Measurements from ENCODE around the gene KCTD13.

The KCTD13 gene

GRCh38 chr16:29908719-29909220 is 17.3 kb downstream of the KCTD13 start:
- Histone ChIP-seq H3K9me3 (ENCODE audit: control insufficient read depth, low read length) (no peaks in the 10 kb centered on the region), H2AFZ (no peak overlapping the region), H3K27ac (no peak overlapping the region), H3K4me3 (ENCODE audit: low read depth, low read length) (no peak overlapping the region), H3K36me3 (ENCODE audit: control insufficient read depth, insufficient read depth, low read length) (no peaks in the 10 kb centered on the region), H3K79me2 (no peaks in the 10 kb centered on the region), H3K9ac (no peak overlapping the region), H3K4me1 (peaks cover 4% of the 10 kb centered on the region), H3K4me2 (ENCODE audit: low read length) (no peak overlapping the region), H3K27me3 (ENCODE audit: control insufficient read depth, insufficient read depth, low read length) (no peaks in the 10 kb centered on the region)
- TF ChIP-seq, protein P1, sequence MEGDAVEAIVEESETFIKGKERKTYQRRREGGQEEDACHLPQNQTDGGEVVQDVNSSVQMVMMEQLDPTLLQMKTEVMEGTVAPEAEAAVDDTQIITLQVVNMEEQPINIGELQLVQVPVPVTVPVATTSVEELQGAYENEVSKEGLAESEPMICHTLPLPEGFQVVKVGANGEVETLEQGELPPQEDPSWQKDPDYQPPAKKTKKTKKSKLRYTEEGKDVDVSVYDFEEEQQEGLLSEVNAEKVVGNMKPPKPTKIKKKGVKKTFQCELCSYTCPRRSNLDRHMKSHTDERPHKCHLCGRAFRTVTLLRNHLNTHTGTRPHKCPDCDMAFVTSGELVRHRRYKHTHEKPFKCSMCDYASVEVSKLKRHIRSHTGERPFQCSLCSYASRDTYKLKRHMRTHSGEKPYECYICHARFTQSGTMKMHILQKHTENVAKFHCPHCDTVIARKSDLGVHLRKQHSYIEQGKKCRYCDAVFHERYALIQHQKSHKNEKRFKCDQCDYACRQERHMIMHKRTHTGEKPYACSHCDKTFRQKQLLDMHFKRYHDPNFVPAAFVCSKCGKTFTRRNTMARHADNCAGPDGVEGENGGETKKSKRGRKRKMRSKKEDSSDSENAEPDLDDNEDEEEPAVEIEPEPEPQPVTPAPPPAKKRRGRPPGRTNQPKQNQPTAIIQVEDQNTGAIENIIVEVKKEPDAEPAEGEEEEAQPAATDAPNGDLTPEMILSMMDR (IDR thresholded peaks at IDR 0.05), result no peak

DNA sequence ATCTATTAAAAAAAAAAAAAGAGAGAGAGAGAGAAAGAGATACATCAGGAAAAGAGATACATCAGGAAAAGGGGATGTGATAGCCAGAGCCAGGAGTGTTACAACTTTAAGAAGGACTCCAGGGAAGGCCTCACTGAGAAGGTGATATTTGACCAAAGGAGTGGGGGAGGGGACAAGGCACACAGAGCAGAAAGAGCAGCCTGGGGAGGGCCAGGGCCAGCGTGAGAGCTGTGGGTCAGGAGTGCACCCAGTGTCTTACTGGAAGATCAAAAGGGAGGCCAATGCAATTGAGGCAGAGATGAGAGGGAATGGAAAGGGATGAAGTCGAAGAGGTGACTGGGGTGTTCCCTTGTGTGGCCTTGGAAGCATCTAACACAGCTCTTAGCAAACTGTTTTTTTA is 18.1 kb downstream of the KCTD13 start:
- no peak overlapping the region for H2AFZ ChIP-seq
- H3K9me3 ChIP-seq (ENCODE audit: control insufficient read depth, low read length), result no peaks in the 10 kb centered on the region
- peaks cover 4% of the 10 kb centered on the region for H3K4me1 ChIP-seq
- no peaks in the 10 kb centered on the region for H3K36me3 ChIP-seq (ENCODE audit: control insufficient read depth, insufficient read depth, low read length)
- no peak overlapping the region for H3K4me2 ChIP-seq (ENCODE audit: low read length)
- no peak overlapping the region for H3K27ac ChIP-seq
- H3K79me2 ChIP-seq, result no peaks in the 10 kb centered on the region
- no peak overlapping the region for H3K9ac ChIP-seq
- no peak overlapping the region for H3K4me3 ChIP-seq (ENCODE audit: low read depth, low read length)
- H3K27me3 ChIP-seq (ENCODE audit: control insufficient read depth, insufficient read depth, low read length), result no peaks in the 10 kb centered on the region
- TF ChIP-seq, protein P1 (IDR thresholded peaks at IDR 0.05), result no peak

DNA sequence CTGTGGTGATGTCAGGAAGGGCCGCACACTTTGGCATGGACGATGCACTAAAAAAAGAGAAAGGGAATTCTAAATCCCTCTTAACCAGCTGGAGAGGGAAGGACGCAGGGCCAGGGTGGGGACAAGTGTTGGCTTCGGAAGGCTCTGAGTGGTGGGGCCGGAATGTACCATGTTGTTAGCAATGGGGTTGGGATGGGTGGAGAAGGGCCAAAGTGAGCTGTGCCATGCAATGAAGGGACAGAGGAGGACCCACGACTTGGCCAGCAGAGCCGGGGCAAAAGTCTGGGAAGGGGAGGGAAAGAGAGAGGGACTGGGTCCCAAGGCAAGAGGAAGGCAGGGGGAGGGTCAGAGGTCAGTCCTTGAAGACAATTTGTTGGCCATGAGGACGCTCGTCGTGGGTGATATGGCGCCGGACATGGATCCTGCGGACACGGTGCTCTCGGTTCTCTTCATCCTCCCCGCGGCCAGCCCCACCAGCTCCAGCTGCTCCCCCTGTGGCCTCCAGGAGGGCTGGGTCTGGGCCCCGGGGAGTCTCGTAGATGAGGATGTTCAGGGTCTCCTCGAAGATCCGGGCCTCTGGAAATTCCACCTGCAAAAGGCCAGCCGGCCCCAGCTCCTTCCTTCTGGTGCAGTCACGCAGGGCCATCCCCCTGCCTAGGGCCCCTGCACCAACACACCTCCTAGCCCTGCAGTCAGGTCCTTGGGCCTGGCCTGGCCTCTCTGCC is 19.3 kb downstream of the KCTD13 start:
- H3K4me2 ChIP-seq (ENCODE audit: low read length), result no peak overlapping the region
- H3K9me3 ChIP-seq (ENCODE audit: control insufficient read depth, low read length), result no peaks in the 10 kb centered on the region
- H3K36me3 ChIP-seq (ENCODE audit: control insufficient read depth, insufficient read depth, low read length), result no peaks in the 10 kb centered on the region
- no peaks in the 10 kb centered on the region for H3K79me2 ChIP-seq
- H3K9ac ChIP-seq, result no peak overlapping the region
- no peak overlapping the region for H2AFZ ChIP-seq
- no peak overlapping the region for H3K4me3 ChIP-seq (ENCODE audit: low read depth, low read length)
- TF ChIP-seq, protein P1 (IDR thresholded peaks at IDR 0.05), result no peak
- H3K27me3 ChIP-seq (ENCODE audit: control insufficient read depth, insufficient read depth, low read length), result no peaks in the 10 kb centered on the region
- H3K27ac ChIP-seq, result no peak overlapping the region
- H3K4me1 ChIP-seq, result no peaks in the 10 kb centered on the region

- H3K36me3 ChIP-seq (ENCODE audit: control insufficient read depth, insufficient read depth, low read length), result no peaks in the 10 kb centered on the region
- no peaks in the 10 kb centered on the region for H3K79me2 ChIP-seq
- H3K4me1 ChIP-seq, result no peaks in the 10 kb centered on the region
- no peaks in the 10 kb centered on the region for H3K27me3 ChIP-seq (ENCODE audit: control insufficient read depth, insufficient read depth, low read length)
- H3K4me2 ChIP-seq (ENCODE audit: low read length), result no peak overlapping the region
- H3K9me3 ChIP-seq (ENCODE audit: control insufficient read depth, low read length), result no peaks in the 10 kb centered on the region
- no peak overlapping the region for H3K4me3 ChIP-seq (ENCODE audit: low read depth, low read length)
- H3K27ac ChIP-seq, result no peak overlapping the region
- TF ChIP-seq, protein P1 (IDR thresholded peaks at IDR 0.05), result no peak
- H3K9ac ChIP-seq, result no peak overlapping the region
- H2AFZ ChIP-seq, result no peak overlapping the region
Measured at GRCh38 chr16:29905668-29906067, 20.4 kb downstream of the KCTD13 start.

DNA sequence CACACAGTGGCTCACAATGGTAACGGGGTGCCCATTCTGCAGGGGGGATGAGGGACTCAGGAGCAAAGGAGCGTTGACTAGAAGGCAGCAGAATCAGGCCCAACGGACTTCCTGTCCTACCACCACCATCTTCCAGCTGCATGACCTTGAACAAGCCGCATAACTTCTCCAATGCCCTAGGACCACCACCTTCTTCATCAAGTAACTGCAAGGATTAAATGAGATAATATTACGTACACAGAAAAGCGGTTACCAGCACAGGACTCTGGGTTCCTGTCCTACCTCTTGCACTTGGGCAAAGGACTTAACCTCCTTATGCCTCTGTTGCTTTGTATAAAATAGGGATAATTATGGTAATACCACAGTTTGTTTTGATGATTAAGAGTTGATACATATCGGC is 21.1 kb downstream of the KCTD13 start:
- Histone ChIP-seq H3K27ac (no peak overlapping the region), H2AFZ (no peak overlapping the region), H3K4me1 (no peaks in the 10 kb centered on the region), H3K27me3 (ENCODE audit: control insufficient read depth, insufficient read depth, low read length) (no peaks in the 10 kb centered on the region), H3K4me3 (ENCODE audit: low read depth, low read length) (no peak overlapping the region), H3K9ac (no peak overlapping the region), H3K9me3 (ENCODE audit: control insufficient read depth, low read length) (no peaks in the 10 kb centered on the region), H3K4me2 (ENCODE audit: low read length) (no peak overlapping the region), H3K36me3 (ENCODE audit: control insufficient read depth, insufficient read depth, low read length) (no peaks in the 10 kb centered on the region), H3K79me2 (no peaks in the 10 kb centered on the region)
- TF ChIP-seq, protein P1 (IDR thresholded peaks at IDR 0.05), result no peak
